HEK293 (cell line): ENCODE results near the gene PYGO2.

Experiments used
- FEZF1 ChIP-seq: fragments of 450-650 bp; formaldehyde crosslinking; IDR thresholded peaks from 2 replicates; pipeline ENCODE4 v1.5.1; 2016; ENCODE audit warnings: missing biosample characterization, missing genetic modification characterization
- GFI1B ChIP-seq: fragments of 450-650 bp; formaldehyde crosslinking; IDR thresholded peaks from 2 replicates; pipeline ENCODE4 v1.5.1; 2016; ENCODE audit warnings: missing biosample characterization, missing genetic modification characterization
- MZF1 ChIP-seq: fragments of 450-650 bp; formaldehyde crosslinking; IDR thresholded peaks from 2 replicates; pipeline ENCODE4 v1.5.1; 2017; ENCODE audit warnings: missing biosample characterization, missing genetic modification characterization, borderline replicate concordance
- OSR2 ChIP-seq: fragments of 450-650 bp; formaldehyde crosslinking; IDR thresholded peaks from 2 replicates; pipeline ENCODE4 v1.5.1; 2016; ENCODE audit warnings: missing biosample characterization, missing genetic modification characterization
- SALL2 ChIP-seq: fragments of 450-650 bp; formaldehyde crosslinking; IDR thresholded peaks from 2 replicates; pipeline ENCODE4 v1.5.0; 2017; ENCODE audit warnings: missing biosample characterization, mild to moderate bottlenecking, missing genetic modification characterization, borderline replicate concordance
- SP2 ChIP-seq: fragments of 450-650 bp; formaldehyde crosslinking; IDR thresholded peaks from 2 replicates; pipeline ENCODE4 v1.5.1; 2016; ENCODE audit warnings: missing biosample characterization, missing genetic modification characterization
- ZFP37 ChIP-seq: fragments of 450-650 bp; formaldehyde crosslinking; IDR thresholded peaks from 2 replicates; pipeline ENCODE4 v1.5.1; 2016; ENCODE audit warnings: missing biosample characterization, missing genetic modification characterization
- ZNF132 ChIP-seq: fragments of 450-650 bp; formaldehyde crosslinking; IDR thresholded peaks from 2 replicates; pipeline ENCODE4 v1.5.1; 2017; ENCODE audit warnings: missing biosample characterization, missing genetic modification characterization, borderline replicate concordance
- ZNF16 ChIP-seq: fragments of 450-650 bp; formaldehyde crosslinking; IDR thresholded peaks from 2 replicates; pipeline ENCODE4 v1.5.1; 2016; ENCODE audit warnings: low read depth, missing biosample characterization, missing genetic modification characterization
- ZNF211 ChIP-seq: fragments of 450-650 bp; formaldehyde crosslinking; IDR thresholded peaks from 2 replicates; pipeline ENCODE4 v1.5.1; 2016; ENCODE audit warnings: low read depth, missing biosample characterization, missing genetic modification characterization
- ZNF23 ChIP-seq: fragments of 450-650 bp; formaldehyde crosslinking; IDR thresholded peaks from 2 replicates; pipeline ENCODE4 v1.5.1; 2016; ENCODE audit warnings: missing biosample characterization, missing genetic modification characterization, borderline replicate concordance
- ZNF37A ChIP-seq: fragments of 450-650 bp; IDR thresholded peaks from 2 replicates; pipeline ENCODE4 v1.5.1; 2018; ENCODE audit warnings: missing biosample characterization, missing genetic modification characterization
- ZNF404 ChIP-seq: fragments of 450-650 bp; formaldehyde crosslinking; IDR thresholded peaks from 2 replicates; pipeline ENCODE4 v1.5.1; 2017; ENCODE audit warnings: missing biosample characterization, missing genetic modification characterization
- ZNF596 ChIP-seq: fragments of 450-650 bp; IDR thresholded peaks from 2 replicates; pipeline ENCODE4 v1.5.0; 2018; ENCODE audit warnings: missing biosample characterization, mild to moderate bottlenecking, missing genetic modification characterization, moderate library complexity
- ZNF600 ChIP-seq: fragments of 450-650 bp; formaldehyde crosslinking; IDR thresholded peaks from 2 replicates; pipeline ENCODE4 v1.5.1; 2016; ENCODE audit warnings: missing biosample characterization, missing genetic modification characterization
- ZNF621 ChIP-seq: fragments of 450-650 bp; formaldehyde crosslinking; IDR thresholded peaks from 2 replicates; pipeline ENCODE4 v1.5.1; 2017; ENCODE audit warnings: missing biosample characterization, missing genetic modification characterization
- ZNF624 ChIP-seq: fragments of 450-650 bp; formaldehyde crosslinking; IDR thresholded peaks from 2 replicates; pipeline ENCODE4 v1.5.1; 2017; ENCODE audit warnings: missing biosample characterization, missing genetic modification characterization
- ZNF670 ChIP-seq: fragments of 450-650 bp; formaldehyde crosslinking; IDR thresholded peaks from 2 replicates; pipeline ENCODE4 v1.5.1; 2016; ENCODE audit warnings: missing biosample characterization, missing genetic modification characterization, low read depth
- ZXDB ChIP-seq: fragments of 450-650 bp; formaldehyde crosslinking; IDR thresholded peaks from 2 replicates; pipeline ENCODE4 v1.5.1; 2016; ENCODE audit warnings: missing biosample characterization, missing genetic modification characterization
- TF ChIP-seq, protein P1 (sequence below): fragments of 450-650 bp; formaldehyde crosslinking; IDR thresholded peaks from 2 replicates; pipeline ENCODE4 v1.5.1; 2016; ENCODE audit warnings: missing biosample characterization, missing genetic modification characterization
- TF ChIP-seq, protein P2 (sequence below): fragments of 450-650 bp; formaldehyde crosslinking; IDR thresholded peaks from 2 replicates; pipeline ENCODE4 v1.5.1; 2017; ENCODE audit warnings: missing biosample characterization, missing genetic modification characterization
- TF ChIP-seq, protein P3 (sequence below): fragments of 450-650 bp; formaldehyde crosslinking; IDR thresholded peaks from 2 replicates; pipeline ENCODE4 v1.5.1; 2017; ENCODE audit warnings: missing biosample characterization, missing genetic modification characterization
- TF ChIP-seq, protein P4 (sequence below): fragments of 450-650 bp; formaldehyde crosslinking; IDR thresholded peaks from 2 replicates; pipeline ENCODE4 v1.5.1; 2017; ENCODE audit warnings: missing biosample characterization, missing genetic modification characterization
- TF ChIP-seq, protein P5 (sequence below): fragments of 450-650 bp; formaldehyde crosslinking; IDR thresholded peaks from 2 replicates; pipeline ENCODE4 v1.5.1; 2016; ENCODE audit warnings: missing biosample characterization, missing genetic modification characterization
- TF ChIP-seq, protein P6 (sequence below): fragments of 450-650 bp; formaldehyde crosslinking; IDR thresholded peaks from 2 replicates; pipeline ENCODE4 v1.5.1; 2016; ENCODE audit warnings: missing biosample characterization, missing genetic modification characterization

PYGO2 gene

DNA sequence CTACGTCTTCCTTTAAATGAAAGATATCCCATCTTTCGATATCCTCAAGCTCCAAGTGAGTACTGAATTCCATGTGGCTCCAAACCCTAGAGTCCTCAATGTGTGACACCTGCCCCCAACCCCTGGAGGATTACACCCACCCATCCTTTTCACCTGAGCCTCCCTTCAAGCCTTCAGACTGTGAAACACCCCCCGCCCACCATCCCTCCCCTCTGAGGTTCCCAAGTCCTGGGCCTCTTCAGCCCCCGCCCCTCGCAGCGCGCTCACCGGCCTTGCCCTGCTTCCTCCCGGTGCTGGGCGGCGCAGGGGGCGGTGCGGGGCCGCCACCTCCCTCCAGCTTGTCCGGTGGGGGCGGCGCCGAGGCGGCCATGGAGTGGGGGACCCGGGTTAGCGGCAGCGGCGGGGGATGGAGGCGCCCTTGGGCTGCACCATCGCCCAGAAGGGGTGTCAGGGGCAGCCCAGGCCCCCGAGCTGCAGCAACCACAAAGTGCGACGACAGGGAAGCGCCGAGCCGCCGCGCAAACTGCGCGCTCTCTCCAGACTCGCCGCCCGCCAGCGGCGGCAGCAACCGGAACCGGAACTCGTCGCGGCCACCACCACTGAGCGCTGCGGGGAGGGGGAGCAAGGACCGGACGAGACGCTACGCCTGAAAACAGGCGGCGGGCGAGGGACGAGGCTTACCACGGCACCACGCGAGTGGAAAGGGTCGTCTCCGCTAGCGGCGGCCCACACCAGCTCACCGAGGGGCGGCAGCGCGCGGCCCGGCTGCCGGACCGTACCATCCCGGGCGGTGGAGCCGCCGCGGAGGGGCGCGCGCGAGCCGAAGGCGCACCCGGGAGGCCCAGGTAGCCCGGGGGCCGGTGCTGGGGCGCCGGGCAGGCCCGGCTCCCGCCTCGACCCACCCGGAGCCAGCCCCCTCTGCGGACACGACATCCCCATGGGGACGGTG is at the start of gene PYGO2 (continued):
- TF ChIP-seq ZXDB (tag by site-specific recombination) (peak; percentile 85), ZNF596 (tag by site-specific recombination) (0 out of 2 replicates have a peak, but pooled peaks have one; percentile 41), ZNF670 (no peak), ZNF404 (no peak), ZNF621 (tag by site-specific recombination) (no peak), ZNF23 (tag by site-specific recombination) (no peak), ZNF16 (tag by site-specific recombination) (no peak), GFI1B (tag by site-specific recombination) (no peak), ZNF600 (tag by site-specific recombination) (peak; percentile 57), SP2 (peak; percentile 91), ZFP37 (peak; percentile 75; the same call in 1 of the 2 replicates), OSR2 (tag by site-specific recombination) (no peak), ZNF37A (tag by site-specific recombination) (no peak), FEZF1 (tag by site-specific recombination) (no peak), ZNF624 (tag by site-specific recombination) (no peak), ZNF211 (tag by site-specific recombination) (no peak), SALL2 (tag by site-specific recombination) (no peak), MZF1 (tag by site-specific recombination) (no peak), ZNF132 (tag by site-specific recombination) (no peak)
- TF ChIP-seq, protein P1, sequence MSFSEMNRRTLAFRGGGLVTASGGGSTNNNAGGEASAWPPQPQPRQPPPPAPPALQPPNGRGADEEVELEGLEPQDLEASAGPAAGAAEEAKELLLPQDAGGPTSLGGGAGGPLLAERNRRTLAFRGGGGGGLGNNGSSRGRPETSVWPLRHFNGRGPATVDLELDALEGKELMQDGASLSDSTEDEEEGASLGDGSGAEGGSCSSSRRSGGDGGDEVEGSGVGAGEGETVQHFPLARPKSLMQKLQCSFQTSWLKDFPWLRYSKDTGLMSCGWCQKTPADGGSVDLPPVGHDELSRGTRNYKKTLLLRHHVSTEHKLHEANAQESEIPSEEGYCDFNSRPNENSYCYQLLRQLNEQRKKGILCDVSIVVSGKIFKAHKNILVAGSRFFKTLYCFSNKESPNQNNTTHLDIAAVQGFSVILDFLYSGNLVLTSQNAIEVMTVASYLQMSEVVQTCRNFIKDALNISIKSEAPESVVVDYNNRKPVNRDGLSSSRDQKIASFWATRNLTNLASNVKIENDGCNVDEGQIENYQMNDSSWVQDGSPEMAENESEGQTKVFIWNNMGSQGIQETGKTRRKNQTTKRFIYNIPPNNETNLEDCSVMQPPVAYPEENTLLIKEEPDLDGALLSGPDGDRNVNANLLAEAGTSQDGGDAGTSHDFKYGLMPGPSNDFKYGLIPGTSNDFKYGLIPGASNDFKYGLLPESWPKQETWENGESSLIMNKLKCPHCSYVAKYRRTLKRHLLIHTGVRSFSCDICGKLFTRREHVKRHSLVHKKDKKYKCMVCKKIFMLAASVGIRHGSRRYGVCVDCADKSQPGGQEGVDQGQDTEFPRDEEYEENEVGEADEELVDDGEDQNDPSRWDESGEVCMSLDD (tag by site-specific recombination): peak; percentile 74; the same call in 1 of the 2 replicates
- TF ChIP-seq, protein P2, sequence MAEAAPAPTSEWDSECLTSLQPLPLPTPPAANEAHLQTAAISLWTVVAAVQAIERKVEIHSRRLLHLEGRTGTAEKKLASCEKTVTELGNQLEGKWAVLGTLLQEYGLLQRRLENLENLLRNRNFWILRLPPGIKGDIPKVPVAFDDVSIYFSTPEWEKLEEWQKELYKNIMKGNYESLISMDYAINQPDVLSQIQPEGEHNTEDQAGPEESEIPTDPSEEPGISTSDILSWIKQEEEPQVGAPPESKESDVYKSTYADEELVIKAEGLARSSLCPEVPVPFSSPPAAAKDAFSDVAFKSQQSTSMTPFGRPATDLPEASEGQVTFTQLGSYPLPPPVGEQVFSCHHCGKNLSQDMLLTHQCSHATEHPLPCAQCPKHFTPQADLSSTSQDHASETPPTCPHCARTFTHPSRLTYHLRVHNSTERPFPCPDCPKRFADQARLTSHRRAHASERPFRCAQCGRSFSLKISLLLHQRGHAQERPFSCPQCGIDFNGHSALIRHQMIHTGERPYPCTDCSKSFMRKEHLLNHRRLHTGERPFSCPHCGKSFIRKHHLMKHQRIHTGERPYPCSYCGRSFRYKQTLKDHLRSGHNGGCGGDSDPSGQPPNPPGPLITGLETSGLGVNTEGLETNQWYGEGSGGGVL: peak; percentile 90
- TF ChIP-seq, protein P3, sequence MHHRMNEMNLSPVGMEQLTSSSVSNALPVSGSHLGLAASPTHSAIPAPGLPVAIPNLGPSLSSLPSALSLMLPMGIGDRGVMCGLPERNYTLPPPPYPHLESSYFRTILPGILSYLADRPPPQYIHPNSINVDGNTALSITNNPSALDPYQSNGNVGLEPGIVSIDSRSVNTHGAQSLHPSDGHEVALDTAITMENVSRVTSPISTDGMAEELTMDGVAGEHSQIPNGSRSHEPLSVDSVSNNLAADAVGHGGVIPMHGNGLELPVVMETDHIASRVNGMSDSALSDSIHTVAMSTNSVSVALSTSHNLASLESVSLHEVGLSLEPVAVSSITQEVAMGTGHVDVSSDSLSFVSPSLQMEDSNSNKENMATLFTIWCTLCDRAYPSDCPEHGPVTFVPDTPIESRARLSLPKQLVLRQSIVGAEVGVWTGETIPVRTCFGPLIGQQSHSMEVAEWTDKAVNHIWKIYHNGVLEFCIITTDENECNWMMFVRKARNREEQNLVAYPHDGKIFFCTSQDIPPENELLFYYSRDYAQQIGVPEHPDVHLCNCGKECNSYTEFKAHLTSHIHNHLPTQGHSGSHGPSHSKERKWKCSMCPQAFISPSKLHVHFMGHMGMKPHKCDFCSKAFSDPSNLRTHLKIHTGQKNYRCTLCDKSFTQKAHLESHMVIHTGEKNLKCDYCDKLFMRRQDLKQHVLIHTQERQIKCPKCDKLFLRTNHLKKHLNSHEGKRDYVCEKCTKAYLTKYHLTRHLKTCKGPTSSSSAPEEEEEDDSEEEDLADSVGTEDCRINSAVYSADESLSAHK (tag by site-specific recombination): no peak
- TF ChIP-seq, protein P4, sequence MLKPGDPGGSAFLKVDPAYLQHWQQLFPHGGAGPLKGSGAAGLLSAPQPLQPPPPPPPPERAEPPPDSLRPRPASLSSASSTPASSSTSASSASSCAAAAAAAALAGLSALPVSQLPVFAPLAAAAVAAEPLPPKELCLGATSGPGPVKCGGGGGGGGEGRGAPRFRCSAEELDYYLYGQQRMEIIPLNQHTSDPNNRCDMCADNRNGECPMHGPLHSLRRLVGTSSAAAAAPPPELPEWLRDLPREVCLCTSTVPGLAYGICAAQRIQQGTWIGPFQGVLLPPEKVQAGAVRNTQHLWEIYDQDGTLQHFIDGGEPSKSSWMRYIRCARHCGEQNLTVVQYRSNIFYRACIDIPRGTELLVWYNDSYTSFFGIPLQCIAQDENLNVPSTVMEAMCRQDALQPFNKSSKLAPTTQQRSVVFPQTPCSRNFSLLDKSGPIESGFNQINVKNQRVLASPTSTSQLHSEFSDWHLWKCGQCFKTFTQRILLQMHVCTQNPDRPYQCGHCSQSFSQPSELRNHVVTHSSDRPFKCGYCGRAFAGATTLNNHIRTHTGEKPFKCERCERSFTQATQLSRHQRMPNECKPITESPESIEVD (tag by site-specific recombination): no peak
- TF ChIP-seq, protein P5, sequence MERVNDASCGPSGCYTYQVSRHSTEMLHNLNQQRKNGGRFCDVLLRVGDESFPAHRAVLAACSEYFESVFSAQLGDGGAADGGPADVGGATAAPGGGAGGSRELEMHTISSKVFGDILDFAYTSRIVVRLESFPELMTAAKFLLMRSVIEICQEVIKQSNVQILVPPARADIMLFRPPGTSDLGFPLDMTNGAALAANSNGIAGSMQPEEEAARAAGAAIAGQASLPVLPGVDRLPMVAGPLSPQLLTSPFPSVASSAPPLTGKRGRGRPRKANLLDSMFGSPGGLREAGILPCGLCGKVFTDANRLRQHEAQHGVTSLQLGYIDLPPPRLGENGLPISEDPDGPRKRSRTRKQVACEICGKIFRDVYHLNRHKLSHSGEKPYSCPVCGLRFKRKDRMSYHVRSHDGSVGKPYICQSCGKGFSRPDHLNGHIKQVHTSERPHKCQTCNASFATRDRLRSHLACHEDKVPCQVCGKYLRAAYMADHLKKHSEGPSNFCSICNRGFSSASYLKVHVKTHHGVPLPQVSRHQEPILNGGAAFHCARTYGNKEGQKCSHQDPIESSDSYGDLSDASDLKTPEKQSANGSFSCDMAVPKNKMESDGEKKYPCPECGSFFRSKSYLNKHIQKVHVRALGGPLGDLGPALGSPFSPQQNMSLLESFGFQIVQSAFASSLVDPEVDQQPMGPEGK (tag by site-specific recombination): peak; percentile 94
- TF ChIP-seq, protein P6, sequence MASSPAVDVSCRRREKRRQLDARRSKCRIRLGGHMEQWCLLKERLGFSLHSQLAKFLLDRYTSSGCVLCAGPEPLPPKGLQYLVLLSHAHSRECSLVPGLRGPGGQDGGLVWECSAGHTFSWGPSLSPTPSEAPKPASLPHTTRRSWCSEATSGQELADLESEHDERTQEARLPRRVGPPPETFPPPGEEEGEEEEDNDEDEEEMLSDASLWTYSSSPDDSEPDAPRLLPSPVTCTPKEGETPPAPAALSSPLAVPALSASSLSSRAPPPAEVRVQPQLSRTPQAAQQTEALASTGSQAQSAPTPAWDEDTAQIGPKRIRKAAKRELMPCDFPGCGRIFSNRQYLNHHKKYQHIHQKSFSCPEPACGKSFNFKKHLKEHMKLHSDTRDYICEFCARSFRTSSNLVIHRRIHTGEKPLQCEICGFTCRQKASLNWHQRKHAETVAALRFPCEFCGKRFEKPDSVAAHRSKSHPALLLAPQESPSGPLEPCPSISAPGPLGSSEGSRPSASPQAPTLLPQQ: peak; percentile 82
